Nephron (organoid): ENCODE results near the gene DENND4A.

Experiments used
- H3K27ac Mint-ChIP-seq, 3 experiments: 2 replicates each; pipeline ENCODE4 v1.8.0; 2020; ENCODE audit warnings: mixed read lengths in 3 of 3, mild to moderate bottlenecking in 2 of 3, moderate library complexity in 1 of 3
- H3K27me3 Mint-ChIP-seq: 2 replicates; pipeline ENCODE4 v1.8.0; 2021; ENCODE audit warnings: low read depth, mild to moderate bottlenecking, moderate library complexity, mixed read lengths
- H3K36me3 Mint-ChIP-seq: 2 replicates; pipeline ENCODE4 v1.8.0; 2020; ENCODE audit warnings: low read depth, mixed read lengths
- H3K4me1 Mint-ChIP-seq: 2 replicates; pipeline ENCODE4 v1.8.0; 2020; ENCODE audit warnings: mixed read lengths
- H3K4me3 Mint-ChIP-seq, 3 experiments: 2 replicates each; pipeline ENCODE4 v1.8.0; 2020; ENCODE audit warnings: mild to moderate bottlenecking in 3 of 3, mixed read lengths in 3 of 3, moderate library complexity in 2 of 3
- H3K9me3 Mint-ChIP-seq: 2 replicates; pipeline ENCODE4 v1.8.0; 2020; ENCODE audit warnings: mixed read lengths
- CTCF ChIP-seq, 3 experiments: fragments of 200-600 bp; sonication (generic); IDR thresholded peaks; one replicate each; pipeline ENCODE4 v1.5.0; 2021; ENCODE audit warnings: antibody characterized with exemption in 3 of 3; ENCODE audit not compliant: unreplicated experiment in 3 of 3

Gene DENND4A

GRCh38 chr15:65695081-65695480 lies 97.0 kb downstream of the DENND4A start:
- no peak for TF ChIP-seq CTCF (IDR thresholded peaks at IDR 0.05; ENCODE audit: unreplicated experiment in 3 of 3)
- Mint-ChIP-seq H3K27me3 (no peaks in the 10 kb centered on the region), H3K36me3 (peaks cover 20% of the 10 kb centered on the region), H3K9me3 (no peaks in the 10 kb centered on the region), H3K27ac (no peak overlapping the region), H3K4me3 (no peak overlapping the region), H3K4me1 (no peaks in the 10 kb centered on the region)

GRCh38 chr15:65690778-65691177 lies 101.3 kb downstream of the DENND4A start:
- Mint-ChIP-seq H3K4me3 (no peak overlapping the region), H3K27me3 (no peaks in the 10 kb centered on the region), H3K4me1 (no peaks in the 10 kb centered on the region), H3K9me3 (peaks cover 2% of the 10 kb centered on the region), H3K36me3 (peaks cover 47% of the 10 kb centered on the region), H3K27ac (no peak overlapping the region)
- no peak for TF ChIP-seq CTCF (IDR thresholded peaks at IDR 0.05; ENCODE audit: unreplicated experiment in 3 of 3)

GRCh38 chr15:65690173-65690572 lies 101.9 kb downstream of the DENND4A start:
- Mint-ChIP-seq H3K27ac (no peak overlapping the region), H3K4me3 (no peak overlapping the region), H3K9me3 (peaks cover 2% of the 10 kb centered on the region), H3K27me3 (no peaks in the 10 kb centered on the region), H3K4me1 (no peaks in the 10 kb centered on the region), H3K36me3 (peaks cover 47% of the 10 kb centered on the region)
- TF ChIP-seq CTCF (IDR thresholded peaks at IDR 0.05; ENCODE audit: unreplicated experiment in 3 of 3): no peak

- H3K27ac Mint-ChIP-seq: no peak overlapping the region
- no peaks in the 10 kb centered on the region for H3K27me3 Mint-ChIP-seq
- no peak for TF ChIP-seq CTCF (IDR thresholded peaks at IDR 0.05; ENCODE audit: unreplicated experiment in 3 of 3)
- H3K4me1 Mint-ChIP-seq: no peaks in the 10 kb centered on the region
- H3K4me3 Mint-ChIP-seq: no peak overlapping the region
- peaks cover 2% of the 10 kb centered on the region for H3K9me3 Mint-ChIP-seq
- H3K36me3 Mint-ChIP-seq: peaks cover 51% of the 10 kb centered on the region
These were observed 103.6 kb downstream of the DENND4A start for GRCh38 chr15:65688462-65688861.

GRCh38 chr15:65682404-65682911 lies 109.6 kb downstream of the DENND4A start:
- H3K27ac Mint-ChIP-seq: no peak overlapping the region
- no peaks in the 10 kb centered on the region for H3K27me3 Mint-ChIP-seq
- H3K36me3 Mint-ChIP-seq: peaks cover 16% of the 10 kb centered on the region

More at GRCh38 chr15:65682404-65682911, 109.6 kb downstream of the DENND4A start:
- TF ChIP-seq CTCF (IDR thresholded peaks at IDR 0.05; ENCODE audit: unreplicated experiment in 3 of 3): no peak
- no peaks in the 10 kb centered on the region for H3K4me1 Mint-ChIP-seq
- H3K4me3 Mint-ChIP-seq: no peak overlapping the region
- peaks cover 4% of the 10 kb centered on the region for H3K9me3 Mint-ChIP-seq
